Measurements from ENCODE around the gene MPPED2.

Gene MPPED2

GRCh38 chr11:30404136-30404535, 182.0 kb downstream of the MPPED2 start:
- no peak for DNase-seq

DNA sequence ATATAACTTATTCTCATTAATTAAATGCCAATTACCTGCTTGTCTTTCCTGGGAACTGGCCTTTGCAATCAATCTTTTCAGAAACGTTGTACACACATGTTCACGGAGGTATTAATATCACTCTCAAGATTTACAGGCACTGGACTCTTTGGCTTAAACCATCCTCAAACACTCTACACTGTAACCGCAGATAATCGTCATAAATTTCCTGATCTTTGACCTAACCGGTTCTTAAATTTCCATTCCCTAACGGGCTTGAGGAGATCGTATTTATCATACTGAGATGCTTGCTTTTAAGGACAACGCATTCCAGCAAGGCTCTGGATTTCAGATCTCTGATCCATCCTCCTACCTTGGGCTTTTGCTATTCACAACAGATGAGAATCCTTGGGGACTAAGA, 190.4 kb downstream of the MPPED2 start:
- DNase-seq: no peak

GRCh38 chr11:30393012-30393411, 193.1 kb downstream of the MPPED2 start:
- DNase-seq: no peak

DNA sequence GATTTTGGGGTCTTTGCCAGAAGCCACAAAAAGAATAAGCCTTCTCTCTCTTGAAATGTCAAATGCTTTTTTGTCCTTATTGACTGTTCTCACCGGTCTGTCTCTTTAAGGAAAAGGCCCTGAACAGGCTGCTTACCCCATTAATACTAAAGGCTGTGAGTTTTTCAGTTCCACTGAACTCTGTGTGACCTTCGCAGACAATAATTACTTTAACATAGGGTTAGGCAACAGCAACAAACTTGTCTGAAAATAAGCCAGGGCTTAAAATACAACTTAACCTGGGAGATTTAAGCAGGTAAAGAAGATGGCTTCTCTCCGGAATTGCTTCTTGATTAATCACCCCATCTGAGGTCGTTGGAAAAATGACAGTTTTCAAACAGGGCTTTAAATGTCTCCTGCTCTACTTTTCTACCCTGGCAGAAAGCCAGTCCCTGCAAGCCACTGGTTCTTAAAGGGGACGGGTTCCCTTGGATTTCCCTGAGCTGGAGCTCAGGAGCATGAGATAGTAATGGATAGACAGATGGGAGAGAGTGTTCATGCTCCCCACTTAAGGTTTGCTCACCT, 193.8 kb downstream of the MPPED2 start:
- no peak for DNase-seq

GRCh38 chr11:30388957-30389356, 197.2 kb downstream of the MPPED2 start:
- no peak for DNase-seq

DNA sequence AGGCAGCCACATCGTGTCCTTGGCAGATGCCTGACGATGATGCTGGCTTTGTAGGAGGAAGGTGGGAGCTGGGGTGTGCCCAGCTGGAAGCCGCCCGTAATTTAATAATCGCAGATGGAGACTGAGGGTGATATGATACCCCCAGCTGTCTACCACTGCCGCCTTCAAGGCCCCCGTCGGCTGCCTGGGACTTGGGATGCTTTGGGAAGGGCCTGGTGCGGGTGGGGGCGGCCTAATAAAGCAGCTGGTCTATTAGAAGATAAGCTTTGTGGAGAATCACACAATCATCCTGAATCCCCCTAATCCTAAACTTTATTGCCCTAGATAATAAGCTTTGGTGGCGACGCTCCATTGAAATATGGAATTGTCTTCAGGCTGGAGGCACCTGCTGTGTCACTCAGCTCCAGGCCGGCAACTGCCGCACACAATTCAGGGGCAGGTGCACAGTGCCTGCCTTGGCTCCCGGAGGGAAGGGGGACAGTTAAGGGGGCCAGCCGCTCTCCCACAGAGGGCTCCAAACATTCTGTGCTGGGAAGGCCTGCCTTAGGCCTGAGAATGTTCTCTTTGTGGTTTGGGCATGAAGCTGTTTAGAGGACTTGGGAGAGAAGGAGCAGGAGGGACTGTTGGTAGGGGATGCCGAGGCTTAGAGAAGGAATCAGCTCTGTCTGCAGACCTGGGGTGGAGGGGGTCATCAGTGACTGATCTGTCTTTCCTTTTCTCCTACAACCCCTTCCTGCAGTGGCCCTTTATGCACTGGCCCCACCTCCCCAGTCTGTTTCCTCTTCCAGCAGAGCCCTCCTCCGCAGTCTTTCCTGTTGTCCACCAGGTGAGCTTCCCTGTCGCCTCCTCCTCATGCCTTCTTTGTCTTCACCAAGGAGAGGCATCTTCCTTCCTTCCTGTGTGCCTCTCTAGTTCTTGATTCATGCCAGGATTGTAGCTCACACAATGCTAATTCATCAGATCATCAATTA, 198.0 kb downstream of the MPPED2 start:
- DNase-seq: no peak

DNA sequence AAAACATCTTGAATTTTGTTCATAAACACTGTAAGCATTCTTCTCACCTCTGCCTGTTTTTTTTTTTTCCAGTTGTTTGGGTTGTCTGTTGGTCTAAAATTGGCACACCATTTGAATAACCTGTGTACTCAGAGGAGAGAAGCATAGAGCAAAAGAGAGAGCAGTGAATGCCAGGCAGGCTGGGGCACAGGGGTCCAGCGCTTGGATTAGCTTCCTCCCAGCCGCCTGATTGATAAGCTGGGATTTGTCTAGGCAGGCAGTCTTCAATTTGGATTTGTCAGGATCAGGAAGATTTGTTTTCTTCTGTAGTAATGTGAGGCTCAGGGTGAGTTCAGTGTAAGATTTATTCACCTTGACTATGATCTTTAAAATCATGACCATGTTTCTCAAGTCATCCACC, 204.3 kb downstream of the MPPED2 start:
- DNase-seq: no peak

- DNase-seq: no peak
Measured at GRCh38 chr11:30380846-30381245, 205.3 kb downstream of the MPPED2 start.

DNA sequence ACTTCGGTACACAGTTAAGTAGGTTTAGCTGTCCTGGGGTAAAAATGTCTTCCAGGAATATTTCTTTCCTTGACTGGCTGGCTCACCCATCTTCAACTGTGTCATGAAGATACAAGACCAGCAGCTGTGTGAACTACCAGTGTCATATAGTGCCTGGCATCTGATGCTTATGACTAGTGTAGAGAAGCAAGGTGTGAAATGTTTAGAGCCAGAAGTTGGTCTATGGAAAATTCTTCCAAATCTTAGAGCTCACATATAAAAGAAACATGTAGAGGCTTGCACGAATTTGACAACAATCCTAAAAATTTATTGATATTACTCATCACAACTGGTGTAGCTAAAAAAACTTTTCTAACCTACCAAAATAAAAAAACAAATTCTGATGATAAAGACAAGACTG, 208.8 kb downstream of the MPPED2 start:
- DNase-seq: no peak

- no peak for DNase-seq
Measured at GRCh38 chr11:30370164-30370563, 216.0 kb downstream of the MPPED2 start.

DNA sequence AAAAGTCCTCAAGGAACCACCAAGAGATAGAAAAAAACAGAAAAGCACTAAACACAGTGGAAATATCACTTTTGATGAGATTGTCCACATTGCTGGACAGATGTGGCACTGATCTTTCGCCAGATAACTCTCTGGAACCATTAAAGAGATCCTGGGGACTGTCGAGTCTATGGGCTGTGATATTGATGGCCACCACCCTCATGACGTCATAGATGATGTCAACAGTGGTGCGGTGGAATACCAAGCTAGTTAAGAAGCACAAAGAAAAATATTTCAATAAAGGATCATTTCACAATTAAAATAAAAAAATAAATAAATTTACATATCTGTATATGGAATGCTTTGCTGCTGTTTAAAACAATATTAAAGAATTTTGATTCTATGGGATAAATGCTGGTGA, 217.8 kb downstream of the MPPED2 start:
- no peak for DNase-seq

- no peak for DNase-seq
Measured at GRCh38 chr11:30365793-30366517, 220.2 kb downstream of the MPPED2 start.

DNA sequence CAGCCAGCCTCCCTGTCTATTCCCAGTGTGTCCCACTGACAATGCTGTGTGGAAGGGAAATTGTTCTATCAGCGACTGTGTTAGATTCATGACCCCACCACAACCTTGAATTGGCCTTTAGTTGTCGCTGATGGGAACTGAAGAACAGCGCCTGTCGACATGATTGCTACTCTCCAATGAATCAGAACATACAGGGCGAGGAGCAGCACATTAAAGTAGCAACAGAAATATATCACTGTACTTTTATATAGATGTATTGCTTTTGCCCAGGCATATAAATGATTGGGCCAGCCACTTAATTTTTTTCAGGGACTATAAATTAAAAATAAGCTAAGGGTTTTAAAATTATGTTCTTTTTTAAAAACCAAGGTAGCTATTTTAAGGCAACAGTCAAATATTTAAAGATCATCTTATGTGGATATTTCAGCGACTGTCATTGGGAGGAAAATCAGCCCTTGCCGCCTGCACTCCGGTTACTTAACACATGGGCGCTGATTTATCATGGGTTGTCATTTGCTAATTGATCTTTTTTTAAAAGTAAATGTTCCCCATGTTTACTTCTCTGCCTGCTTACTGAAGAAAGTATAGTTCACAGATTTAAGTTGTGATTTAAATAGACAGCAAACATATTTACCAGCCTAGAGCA, 221.2 kb downstream of the MPPED2 start:
- no peak for DNase-seq

- no peak for DNase-seq
Measured at GRCh38 chr11:30364139-30364836, 221.9 kb downstream of the MPPED2 start.

DNA sequence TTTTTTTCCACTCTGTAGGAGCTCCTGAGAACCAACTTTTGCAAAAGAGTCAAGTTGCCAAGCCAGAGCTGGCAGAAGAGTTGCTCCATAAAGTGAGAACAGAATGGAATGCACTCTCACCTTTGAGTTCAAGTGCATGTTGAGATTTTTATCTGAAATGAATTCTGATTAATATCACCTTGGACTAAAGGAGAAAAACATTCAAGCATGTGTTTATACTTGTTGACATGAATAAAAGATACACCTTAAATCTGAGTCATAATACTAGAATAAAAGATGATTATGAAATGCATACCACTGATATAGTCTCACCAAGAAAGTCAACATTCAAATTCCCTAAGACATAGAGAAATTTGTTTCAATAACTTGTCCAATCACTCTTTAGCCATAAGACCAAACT, 225.4 kb downstream of the MPPED2 start:
- DNase-seq: no peak

Data from stimulated activated CD4-positive, alpha-beta T cell treated with anti-CD3 and anti-CD28 coated beads, Interleukin-12 subunit alpha, Interleukin-12 subunit beta, amount 100 ng/mL, for 4 hours (primary cell).